HG03025 (cell line): ENCODE results near the gene SYT4.

ENCODE experiments used
- ATAC-seq: cut with Tn5 transposase; IDR thresholded peaks from one replicate; pipeline ENCODE4 v1.9.1; 2021; ENCODE audit warnings: mild to moderate bottlenecking, moderate library complexity; ENCODE audit not compliant: unreplicated experiment, low FRiP score

Gene SYT4

DNA sequence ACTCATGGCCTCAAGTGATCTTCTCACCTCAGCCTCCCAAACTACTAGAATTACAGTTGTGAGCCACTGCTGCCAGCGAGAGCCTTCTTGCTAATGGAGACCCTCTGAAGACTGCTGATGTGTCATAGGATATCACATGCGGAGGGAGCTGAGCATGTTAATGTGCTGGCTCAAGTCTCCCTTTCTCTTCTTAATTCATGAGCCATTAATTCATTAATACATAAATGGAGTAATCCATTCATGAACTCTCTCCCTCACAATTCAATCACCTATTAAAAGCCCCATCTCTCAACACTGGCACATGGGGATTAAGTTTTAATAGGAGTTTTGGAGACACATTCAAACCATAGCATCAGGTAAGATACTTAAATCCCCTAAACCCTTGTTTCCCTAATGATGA, 54.8 kb downstream of the SYT4 start:
- ATAC-seq, result no peak

- ATAC-seq, result no peak
These were observed 56.6 kb downstream of the SYT4 start for GRCh38 chr18:43220691-43221090.
